Activated CD4-positive, alpha-beta T cell treated with anti-CD3 and anti-CD28 coated beads, Interleukin-2, amount 50 U/mL, for 48 hours (primary cell): ENCODE results near the gene CTU1.
A peak's percentile ranks its signal among the peaks of the same experiment; 100 is the strongest.
"Not testable (repeated sequence)": the region's sequence is repeated elsewhere in the genome, so short reads cannot be mapped to it uniquely, and the experiment has no call there.

ENCODE experiments used
- DNase-seq, 2 experiments: peaks; one replicate each; pipeline ENCODE4 v3.0.0-alpha.2; 2020

Gene CTU1

DNA sequence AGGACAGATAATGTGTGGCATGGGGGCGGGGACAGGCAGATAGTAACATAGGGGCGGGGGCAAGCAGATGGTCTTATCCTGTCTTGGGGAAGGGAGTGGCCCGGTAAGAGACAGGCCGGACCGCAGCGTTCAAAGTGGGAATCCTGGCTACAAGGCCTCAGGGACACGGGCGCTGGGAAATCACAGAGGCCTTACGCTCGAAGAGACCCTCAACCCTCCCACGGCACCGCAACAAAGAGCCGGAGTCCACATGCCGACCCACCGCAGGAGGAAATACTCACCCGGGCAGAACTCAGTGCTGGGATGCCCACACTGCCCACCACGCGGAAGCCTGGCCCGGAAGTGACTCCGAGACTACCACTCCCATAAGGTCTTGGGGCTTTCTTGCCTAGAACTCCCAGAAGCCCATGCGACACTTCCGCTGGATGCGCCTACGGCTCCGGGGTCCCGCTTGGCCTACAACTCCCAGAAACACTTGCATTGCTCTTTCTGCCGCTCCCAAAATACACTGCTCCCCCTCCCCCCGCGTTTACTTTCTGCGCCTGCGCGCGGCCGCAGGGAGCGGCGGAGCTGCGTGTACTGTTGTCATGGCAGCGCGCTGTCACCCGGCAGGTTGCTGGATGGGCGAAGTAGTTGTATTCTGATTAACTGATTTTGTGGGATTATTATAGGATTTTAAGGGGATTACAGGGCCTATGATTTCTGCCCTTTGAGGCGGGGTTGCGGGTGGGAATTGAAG, at the start of gene CTU1:
CTU1 (minus strand) TSS at position 344 of the 739 bp plus-strand sequence. CDS start 3,840 bp downstream, outside the sequence.
- peak; percentile 97 to 98 for DNase-seq

DNA sequence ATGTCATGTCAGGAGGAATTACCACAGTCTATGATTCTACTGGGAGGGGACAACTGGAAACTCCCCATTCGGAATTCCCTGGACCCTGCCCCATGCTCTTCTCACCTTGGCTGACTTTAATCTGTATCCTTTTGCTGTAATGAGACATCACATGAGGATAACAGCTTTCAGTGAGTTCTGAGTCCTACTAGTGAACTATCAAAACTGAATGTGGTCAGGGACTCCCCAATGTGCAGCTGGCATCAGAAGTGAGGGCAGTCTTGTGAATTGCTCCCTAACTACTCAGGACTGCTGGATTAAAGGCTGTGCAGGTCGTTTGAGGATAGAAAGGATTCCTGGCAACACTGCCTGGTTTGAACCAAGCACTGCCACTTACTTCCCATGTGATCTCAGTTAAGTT, 49.1 kb upstream of the CTU1 start:
- DNase-seq = no peak

DNA sequence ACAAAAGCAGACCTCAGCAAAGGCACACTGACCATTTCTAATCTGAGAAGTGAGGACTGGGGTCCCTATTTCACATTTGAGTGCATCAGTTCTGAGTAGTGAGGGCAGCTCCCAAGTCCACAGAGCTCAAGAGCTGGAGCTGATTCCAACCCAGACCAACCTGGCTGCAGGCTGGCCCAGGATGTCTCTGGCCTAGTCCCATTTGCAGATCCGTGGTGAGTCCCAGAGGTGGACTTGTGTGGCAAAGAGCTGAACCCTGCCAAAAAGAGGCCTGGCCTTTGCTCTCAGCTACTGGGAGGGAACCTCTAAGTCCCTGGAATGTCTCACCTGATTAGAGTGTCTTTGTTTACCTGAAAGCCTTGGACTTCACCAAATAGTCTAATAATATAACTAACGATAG, 48.5 kb upstream of the CTU1 start:
- DNase-seq = no peak

- no peak for DNase-seq
These were observed 42.4 kb upstream of the CTU1 start for GRCh38 chr19:51150627-51151026.

- DNase-seq = no peak
These were observed 40.4 kb upstream of the CTU1 start for GRCh38 chr19:51148580-51148979.

DNA sequence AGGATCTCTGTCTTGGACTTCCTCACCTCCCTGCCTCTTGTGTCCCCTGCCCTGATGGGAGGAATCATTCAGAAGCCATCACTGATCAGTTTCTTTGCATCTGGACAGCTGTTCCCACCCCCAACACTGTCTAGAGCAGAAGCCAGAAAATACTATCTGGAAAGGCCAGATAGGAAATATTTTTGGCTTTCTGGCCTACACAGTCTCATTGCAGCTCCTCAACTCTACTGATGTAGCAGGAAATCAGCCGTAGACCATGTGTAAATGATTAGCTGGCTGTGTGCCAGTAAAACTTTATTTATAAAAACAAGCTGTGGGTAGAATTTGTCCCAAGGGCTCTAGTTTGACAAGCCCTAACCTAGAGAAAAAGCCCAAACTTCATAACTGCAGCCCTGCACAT, 39.5 kb upstream of the CTU1 start:
- no peak for DNase-seq

DNA sequence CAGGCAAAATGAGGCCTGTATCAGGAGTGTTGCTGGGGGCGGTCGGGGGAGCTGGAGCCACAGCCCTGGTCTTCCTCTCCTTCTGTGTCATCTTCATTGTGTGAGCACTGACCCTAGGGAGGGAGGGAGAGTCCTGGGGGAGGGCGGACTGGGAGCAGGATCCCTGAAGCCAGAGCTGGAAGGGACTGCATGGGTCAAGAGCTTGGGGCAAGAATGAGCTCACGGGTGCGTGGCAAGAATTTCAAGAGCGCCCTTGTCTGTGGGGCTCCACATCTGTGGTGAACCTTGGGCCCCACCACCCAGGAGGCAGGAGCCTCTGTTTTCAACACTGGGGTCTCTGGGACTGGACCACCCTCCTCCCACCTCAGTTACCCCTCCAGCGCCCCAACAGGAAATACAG, 38.5 kb upstream of the CTU1 start:
- no peak for DNase-seq

- no peak for DNase-seq
These were observed 37.8 kb upstream of the CTU1 start for GRCh38 chr19:51145916-51146493.

DNA sequence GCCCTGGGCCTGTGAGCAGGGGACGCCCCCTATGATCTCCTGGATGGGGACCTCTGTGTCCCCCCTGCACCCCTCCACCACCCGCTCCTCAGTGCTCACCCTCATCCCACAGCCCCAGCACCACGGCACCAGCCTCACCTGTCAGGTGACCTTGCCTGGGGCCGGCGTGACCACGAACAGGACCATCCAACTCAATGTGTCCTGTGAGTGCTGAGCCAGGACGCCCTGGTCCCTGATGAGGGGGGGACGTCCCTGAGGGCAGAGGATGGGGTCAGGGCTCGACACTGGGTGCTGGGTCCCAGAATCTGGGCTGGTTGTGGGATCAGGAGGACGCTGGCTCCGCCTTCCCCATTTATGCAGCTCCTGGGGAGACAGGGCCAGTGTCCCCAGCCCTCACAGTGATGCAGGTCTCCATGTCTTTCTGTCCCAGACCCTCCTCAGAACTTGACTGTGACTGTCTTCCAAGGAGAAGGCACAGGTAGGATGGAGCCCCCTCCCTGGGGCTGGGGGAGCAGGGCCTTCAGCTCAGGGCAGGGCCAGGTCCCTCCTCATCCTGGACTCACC, 36.4 kb upstream of the CTU1 start:
- no peak for DNase-seq

GRCh38 chr19:51143486-51143885, 35.3 kb upstream of the CTU1 start:
- no peak for DNase-seq

- not testable (repeated sequence) for DNase-seq
These were observed 34.7 kb upstream of the CTU1 start for GRCh38 chr19:51142809-51143475.

DNA sequence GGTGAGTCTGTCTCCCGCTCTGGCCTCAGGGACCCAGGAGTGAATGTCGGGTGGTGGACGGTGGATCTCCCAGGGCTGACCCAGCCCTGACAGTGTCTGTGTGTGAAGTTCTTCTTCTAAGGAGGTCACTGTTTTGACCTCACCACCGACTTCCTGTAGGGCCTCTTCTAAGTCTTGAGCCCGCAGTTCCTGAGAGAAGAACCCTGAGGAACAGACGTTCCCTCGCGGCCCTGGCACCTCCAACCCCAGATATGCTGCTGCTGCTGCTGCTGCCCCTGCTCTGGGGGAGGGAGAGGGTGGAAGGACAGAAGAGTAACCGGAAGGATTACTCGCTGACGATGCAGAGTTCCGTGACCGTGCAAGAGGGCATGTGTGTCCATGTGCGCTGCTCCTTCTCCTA, 33.9 kb upstream of the CTU1 start, which contains the start of gene SIGLEC7:
SIGLEC7 (plus strand) TSS at position 183 of the 400 bp plus-strand sequence; CDS start at position 252, 69 bp downstream.
- DNase-seq = no peak

- DNase-seq = no peak
These were observed 33.0 kb upstream of the CTU1 start for GRCh38 chr19:51141181-51141580.

DNA sequence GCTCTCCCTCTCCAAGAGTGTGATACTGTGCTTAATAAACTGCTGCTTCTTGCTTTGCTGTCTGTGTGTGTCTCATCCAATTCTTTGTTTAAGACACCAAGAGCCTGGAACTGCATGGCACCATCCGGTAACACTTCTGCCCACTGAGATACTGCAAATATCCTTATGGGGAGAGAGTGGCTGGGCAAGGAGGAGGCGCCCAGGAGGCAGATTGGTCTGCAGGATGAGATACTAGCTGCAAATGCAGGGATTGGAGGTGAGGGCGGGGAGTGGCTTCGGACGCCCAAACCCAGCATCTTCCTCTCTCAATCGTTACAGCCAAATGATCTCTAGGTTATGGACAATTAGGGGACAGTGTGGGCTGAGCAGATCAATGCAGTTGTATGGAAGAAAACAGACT, 32.2 kb upstream of the CTU1 start:
- no peak for DNase-seq

- no peak for DNase-seq
These were observed 31.2 kb upstream of the CTU1 start for GRCh38 chr19:51139299-51140014.

GRCh38 chr19:51138549-51138979, 30.4 kb upstream of the CTU1 start:
- DNase-seq = no peak

GRCh38 chr19:51137792-51138425, 29.7 kb upstream of the CTU1 start:
- DNase-seq = no peak

DNA sequence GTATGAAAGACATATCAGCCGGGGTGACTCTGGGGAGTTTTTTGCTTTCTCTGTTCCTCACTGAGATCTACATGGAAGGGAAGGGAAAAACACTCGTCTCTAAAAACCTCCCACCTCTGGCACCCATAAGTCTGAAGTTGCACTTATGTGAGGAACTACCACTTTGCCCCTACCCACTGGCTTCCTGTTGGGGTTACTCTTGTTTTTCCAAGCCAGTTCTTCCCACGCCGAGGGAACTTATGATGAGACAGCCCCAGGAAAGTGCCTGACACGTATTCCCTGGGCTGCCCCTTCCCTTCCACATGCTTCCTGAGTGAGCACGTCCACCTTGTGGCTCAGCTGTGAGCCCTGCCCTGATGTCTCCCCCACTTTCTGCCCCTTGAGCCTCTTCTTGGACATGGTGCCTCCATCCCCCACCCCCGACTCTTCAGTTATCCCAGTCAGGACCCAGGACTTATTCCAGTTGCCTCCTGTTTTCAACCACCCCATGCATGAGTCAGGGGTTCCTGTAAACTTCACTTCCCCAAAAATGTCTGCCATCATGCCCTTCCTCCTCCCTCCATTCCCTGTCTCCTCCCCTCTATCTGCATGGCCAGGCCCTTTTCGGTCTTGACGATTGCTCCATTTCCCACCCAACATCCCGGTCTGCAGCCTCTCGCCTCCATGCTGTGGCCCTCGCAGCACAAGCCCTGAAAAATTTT, 28.8 kb upstream of the CTU1 start:
- no peak for DNase-seq

- no peak for DNase-seq
These were observed 28.0 kb upstream of the CTU1 start for GRCh38 chr19:51135986-51136762.

GRCh38 chr19:51135004-51135403, 26.8 kb upstream of the CTU1 start:
- no peak for DNase-seq
